Measurements from ENCODE around the gene MPPED2.
A peak's percentile ranks its signal among the peaks of the same experiment; 100 is the strongest.

MPPED2 gene

GRCh38 chr11:30522536-30523243 is 63.5 kb downstream of the MPPED2 start:
- DNase-seq, result no peak

- no peak for DNase-seq
Observed at GRCh38 chr11:30521297-30522071, 64.7 kb downstream of the MPPED2 start.

GRCh38 chr11:30513087-30513486 is 73.1 kb downstream of the MPPED2 start:
- no peak for DNase-seq

- DNase-seq, result no peak
Observed at GRCh38 chr11:30511408-30511807, 74.7 kb downstream of the MPPED2 start.

GRCh38 chr11:30510750-30511149 is 75.4 kb downstream of the MPPED2 start:
- DNase-seq, result no peak

- no peak for DNase-seq
Observed at GRCh38 chr11:30509364-30509763, 76.8 kb downstream of the MPPED2 start.

- no peak for DNase-seq
Observed at GRCh38 chr11:30508594-30508993, 77.6 kb downstream of the MPPED2 start.

- no peak for DNase-seq
Observed at GRCh38 chr11:30505603-30506002, 80.5 kb downstream of the MPPED2 start.

- DNase-seq, result no peak
Observed at GRCh38 chr11:30504468-30504867, 81.7 kb downstream of the MPPED2 start.

- DNase-seq, result no peak
Observed at GRCh38 chr11:30503156-30503555, 83.0 kb downstream of the MPPED2 start.

GRCh38 chr11:30502305-30502704 is 83.8 kb downstream of the MPPED2 start:
- DNase-seq, result no peak

GRCh38 chr11:30501744-30502143 is 84.4 kb downstream of the MPPED2 start:
- no peak for DNase-seq

- no peak for DNase-seq
Observed at GRCh38 chr11:30499940-30500339, 86.2 kb downstream of the MPPED2 start.

- DNase-seq, result no peak
Observed at GRCh38 chr11:30497600-30497999, 88.6 kb downstream of the MPPED2 start.

GRCh38 chr11:30496935-30497334 is 89.2 kb downstream of the MPPED2 start:
- no peak for DNase-seq

- DNase-seq, result no peak
Observed at GRCh38 chr11:30495437-30495836, 90.7 kb downstream of the MPPED2 start.

GRCh38 chr11:30489511-30489910 is 96.6 kb downstream of the MPPED2 start:
- DNase-seq, result no peak

- DNase-seq, result no peak
Observed at GRCh38 chr11:30489076-30489475, 97.1 kb downstream of the MPPED2 start.

GRCh38 chr11:30488304-30488998 is 97.7 kb downstream of the MPPED2 start:
- peak; percentile 52 to 60 for DNase-seq

GRCh38 chr11:30487200-30487898 is 98.8 kb downstream of the MPPED2 start:
- DNase-seq, result no peak

- no peak for DNase-seq
Observed at GRCh38 chr11:30485756-30486155, 100.4 kb downstream of the MPPED2 start.

GRCh38 chr11:30485222-30485621 is 100.9 kb downstream of the MPPED2 start:
- DNase-seq, result no peak

GRCh38 chr11:30483056-30483455 is 103.1 kb downstream of the MPPED2 start:
- no peak for DNase-seq
